Loucy (cell line): ENCODE measurements around the gene TMEM187.

Experiments used
- EZH2phosphoT487 ChIP-seq: fragments of 200-600 bp; IDR thresholded peaks from 2 replicates; pipeline ENCODE4 v1.6.1; 2018; ENCODE audit warnings: antibody characterized with exemption, mild to moderate bottlenecking, moderate library complexity, borderline replicate concordance
- TF ChIP-seq, protein P1 (sequence below): fragments of 200-600 bp; sonication (generic); conservative IDR thresholded peaks from 2 replicates; pipeline ENCODE4 v1.5.1; 2014; ENCODE audit warnings: mild to moderate bottlenecking, antibody characterized with exemption, low read length

DNA sequence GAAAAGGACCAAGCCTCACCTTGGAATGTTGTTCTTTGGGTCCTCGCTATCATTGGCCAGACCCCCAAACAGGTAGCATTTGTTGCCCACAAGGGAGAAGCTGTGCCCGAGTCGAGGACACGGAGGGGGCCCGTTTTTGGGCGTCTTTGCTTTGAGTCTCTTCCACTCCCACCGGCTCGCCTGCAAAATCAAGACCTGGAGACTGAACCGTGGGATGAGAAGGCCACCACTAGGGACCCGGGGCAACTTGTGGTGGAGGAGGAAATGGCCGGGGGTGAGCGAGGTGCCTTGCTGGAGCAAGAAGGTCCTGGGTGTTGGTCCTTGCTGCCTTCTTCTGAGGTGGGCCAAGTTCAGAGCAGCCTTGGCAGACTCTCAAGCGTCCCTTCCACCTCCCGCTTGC is 8.4 kb upstream of the TMEM187 start:
- TF ChIP-seq, protein P1, sequence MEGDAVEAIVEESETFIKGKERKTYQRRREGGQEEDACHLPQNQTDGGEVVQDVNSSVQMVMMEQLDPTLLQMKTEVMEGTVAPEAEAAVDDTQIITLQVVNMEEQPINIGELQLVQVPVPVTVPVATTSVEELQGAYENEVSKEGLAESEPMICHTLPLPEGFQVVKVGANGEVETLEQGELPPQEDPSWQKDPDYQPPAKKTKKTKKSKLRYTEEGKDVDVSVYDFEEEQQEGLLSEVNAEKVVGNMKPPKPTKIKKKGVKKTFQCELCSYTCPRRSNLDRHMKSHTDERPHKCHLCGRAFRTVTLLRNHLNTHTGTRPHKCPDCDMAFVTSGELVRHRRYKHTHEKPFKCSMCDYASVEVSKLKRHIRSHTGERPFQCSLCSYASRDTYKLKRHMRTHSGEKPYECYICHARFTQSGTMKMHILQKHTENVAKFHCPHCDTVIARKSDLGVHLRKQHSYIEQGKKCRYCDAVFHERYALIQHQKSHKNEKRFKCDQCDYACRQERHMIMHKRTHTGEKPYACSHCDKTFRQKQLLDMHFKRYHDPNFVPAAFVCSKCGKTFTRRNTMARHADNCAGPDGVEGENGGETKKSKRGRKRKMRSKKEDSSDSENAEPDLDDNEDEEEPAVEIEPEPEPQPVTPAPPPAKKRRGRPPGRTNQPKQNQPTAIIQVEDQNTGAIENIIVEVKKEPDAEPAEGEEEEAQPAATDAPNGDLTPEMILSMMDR, result no peak
- no peak for TF ChIP-seq EZH2phosphoT487
